HG03108 (cell line): Measurements from ENCODE around the gene SHD.
"Not testable (repeated sequence)": the region's sequence is repeated elsewhere in the genome, so short reads cannot be mapped to it uniquely, and the experiment has no call there.

Experiments used
- ATAC-seq: cut with Tn5 transposase; IDR thresholded peaks from one replicate; pipeline ENCODE4 v1.9.1; 2021; ENCODE audit warnings: moderate library complexity; ENCODE audit not compliant: unreplicated experiment

SHD gene, protein sequence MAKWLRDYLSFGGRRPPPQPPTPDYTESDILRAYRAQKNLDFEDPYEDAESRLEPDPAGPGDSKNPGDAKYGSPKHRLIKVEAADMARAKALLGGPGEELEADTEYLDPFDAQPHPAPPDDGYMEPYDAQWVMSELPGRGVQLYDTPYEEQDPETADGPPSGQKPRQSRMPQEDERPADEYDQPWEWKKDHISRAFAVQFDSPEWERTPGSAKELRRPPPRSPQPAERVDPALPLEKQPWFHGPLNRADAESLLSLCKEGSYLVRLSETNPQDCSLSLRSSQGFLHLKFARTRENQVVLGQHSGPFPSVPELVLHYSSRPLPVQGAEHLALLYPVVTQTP

DNA sequence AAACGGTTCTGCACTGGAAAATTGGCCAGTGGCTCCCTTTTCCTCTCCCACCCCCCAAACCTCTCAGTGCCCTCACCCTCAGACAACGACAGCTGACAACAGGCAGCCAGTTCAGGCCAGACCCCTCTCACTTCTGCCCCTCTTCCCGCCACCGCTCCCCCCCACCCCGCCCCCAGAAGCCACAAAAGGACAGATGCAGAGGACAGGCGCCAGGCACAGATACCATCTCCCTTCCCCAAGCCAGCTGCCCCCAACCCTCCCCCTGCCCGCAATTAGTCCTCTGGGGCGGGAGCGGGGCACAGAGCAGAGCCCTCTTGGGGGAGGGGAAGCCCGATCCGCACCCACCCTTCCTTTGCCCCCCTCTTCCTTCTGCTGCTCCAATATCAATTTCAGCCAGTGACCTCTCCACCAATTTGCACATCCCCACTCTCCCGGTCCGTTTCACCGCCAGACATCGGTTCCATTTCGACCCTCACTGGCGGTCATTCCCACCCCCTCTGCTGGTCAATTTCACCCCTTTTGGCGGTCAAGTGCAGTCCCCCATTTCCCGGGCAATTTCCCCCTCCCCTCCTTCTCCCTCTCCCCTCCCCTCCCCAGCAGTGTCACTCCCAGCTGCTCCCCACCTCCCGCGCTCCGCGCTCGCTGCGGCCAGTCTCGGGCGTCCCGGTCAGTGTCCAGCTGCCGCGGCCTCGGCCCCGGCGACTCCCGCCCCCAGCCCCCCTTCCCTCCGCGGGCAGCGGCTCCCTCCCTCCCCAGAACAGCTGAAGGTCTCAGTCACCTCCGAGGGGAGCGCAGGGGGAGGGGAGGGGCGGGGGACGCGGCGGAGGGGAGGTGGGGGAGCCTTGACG, at the start of gene SHD:
Gene SHD (plus strand): TSS at position 848 of the 848 bp plus-strand sequence. CDS start 798 bp downstream, outside the sequence.
- no peak for ATAC-seq

GRCh38 chr19:4230237-4230636, 48.8 kb upstream of the SHD start:
- not testable (repeated sequence) for ATAC-seq

GRCh38 chr19:4231521-4231920, 47.5 kb upstream of the SHD start:
- not testable (repeated sequence) for ATAC-seq

- not testable (repeated sequence) for ATAC-seq
Measured at GRCh38 chr19:4232139-4232538, 46.9 kb upstream of the SHD start.

DNA sequence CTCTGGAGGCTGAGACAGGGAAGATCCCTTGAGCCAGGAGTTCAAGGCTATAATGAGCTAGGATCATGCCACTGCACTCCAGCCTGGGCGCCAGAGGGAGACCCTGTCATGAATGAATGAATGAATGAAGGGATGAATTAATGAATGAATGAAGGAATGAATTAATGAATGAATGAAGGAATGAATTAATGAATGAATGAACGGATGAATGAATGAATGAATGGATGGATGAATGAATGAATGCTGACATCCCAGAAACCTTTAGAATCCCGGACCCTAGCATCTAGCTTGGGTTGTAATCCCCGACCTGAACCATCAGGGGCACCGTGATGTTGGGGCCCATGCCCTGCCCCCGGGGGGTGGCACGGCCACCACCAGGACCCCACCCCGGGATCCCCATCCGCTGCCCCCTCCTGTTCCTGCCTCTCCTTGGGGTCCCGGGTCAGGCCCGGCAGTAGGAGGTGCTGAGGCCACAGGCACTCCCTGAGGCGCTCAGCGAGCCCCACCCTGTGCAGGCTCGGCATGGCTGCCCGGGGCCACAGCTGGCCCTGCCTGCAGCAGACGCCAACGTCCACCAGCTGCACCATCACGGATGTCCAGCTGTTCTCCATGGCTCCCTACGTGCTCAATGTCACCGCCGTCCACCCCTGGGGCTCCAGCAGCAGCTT, 46.3 kb upstream of the SHD start:
- ATAC-seq: no peak

DNA sequence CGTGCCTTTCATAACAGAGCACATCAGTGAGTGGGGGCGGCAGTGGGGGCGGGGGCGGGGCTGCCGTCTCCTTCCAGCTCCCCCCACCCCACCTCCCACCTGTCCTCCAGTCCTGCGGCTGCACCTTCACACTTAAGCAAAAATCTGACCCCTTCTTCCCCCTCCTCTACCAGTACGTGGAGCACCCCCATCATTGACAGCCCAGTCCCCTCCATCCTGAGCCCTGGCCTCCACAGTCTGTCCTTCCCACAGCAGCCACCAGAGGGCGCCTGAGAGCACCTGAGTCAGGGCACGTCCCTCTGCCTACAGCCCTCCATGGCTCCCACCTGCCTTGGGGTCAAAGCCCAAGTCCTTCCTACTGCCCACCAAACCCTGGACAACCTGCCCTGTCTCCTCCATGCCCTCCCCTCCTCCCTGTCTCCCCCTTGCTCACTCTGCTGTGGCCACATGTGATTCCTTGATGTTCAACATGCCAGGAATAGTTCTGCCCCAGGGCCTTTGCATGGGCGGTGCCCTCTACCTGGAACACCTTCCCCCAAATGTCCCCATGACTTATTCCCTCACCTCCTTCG, 45.7 kb upstream of the SHD start:
- ATAC-seq: no peak

DNA sequence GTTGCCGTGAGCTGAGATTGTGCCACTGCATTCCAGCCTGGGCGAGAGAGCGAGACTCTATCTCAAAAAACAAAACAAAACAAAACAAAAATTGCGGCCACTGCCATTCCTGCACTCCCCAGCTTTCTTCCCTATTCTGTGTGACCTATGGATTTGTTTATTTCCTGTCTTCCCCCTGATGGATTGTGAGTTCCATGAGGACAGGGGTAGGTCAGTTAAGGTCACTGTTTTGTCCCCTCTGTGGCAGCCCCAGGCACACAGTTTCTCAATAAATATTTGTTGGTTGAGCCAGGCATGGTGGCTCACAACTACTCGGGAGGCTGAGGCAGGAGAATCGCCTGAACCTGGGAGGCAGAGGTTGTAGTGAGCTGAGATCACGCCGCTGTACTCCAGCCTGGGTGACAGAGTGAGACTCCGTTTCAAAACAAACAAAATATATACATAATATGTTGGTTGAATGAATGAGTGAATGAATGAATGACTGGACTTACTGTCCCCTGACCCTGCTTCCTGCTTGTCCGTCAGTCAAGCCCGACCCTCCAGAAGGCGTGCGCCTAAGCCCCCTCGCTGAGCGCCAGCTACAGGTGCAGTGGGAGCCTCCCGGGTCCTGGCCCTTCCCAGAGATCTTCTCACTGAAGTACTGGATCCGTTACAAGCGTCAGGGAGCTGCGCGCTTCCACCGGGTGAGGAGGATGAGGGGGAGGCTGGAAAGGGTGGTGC, 44.8 kb upstream of the SHD start:
- no peak for ATAC-seq

DNA sequence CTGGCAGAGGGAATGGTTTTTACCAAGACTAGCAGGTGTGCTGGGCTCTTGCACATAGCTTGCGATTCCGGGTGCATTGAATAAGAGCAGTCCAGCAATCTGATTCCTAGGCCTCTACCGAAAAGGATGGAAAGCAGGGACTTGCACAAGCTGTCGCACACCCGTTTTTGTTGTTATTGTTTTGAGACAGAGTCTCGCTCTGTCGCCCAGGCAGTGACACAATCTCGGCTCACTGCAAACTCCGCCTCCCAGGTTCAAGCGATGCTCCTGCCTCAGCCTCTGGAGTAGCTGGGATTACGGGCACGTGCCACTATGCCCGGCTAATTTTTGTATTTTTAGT, 44.2 kb upstream of the SHD start:
- ATAC-seq: no peak

GRCh38 chr19:4237510-4237909, 41.6 kb upstream of the SHD start:
- not testable (repeated sequence) for ATAC-seq

DNA sequence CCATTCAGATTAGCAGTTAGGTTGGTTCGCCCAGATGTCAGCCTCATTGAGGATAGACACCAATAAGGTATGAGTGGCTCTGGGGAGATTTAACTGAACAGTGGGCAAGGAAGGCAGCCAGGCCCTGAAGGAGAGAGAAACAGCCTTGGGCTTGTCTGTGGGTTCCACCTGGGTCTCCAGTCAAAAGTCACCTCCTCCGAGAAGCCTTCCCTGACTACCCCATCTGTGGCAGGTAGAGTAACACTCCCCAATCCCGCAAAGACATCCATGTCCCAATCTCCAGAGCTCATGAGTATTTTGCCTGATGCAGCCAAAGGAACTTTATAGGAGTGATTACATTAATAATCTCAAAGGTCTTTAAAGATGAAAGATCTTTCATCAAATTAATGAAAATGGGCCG, 40.2 kb upstream of the SHD start:
- ATAC-seq: no peak

DNA sequence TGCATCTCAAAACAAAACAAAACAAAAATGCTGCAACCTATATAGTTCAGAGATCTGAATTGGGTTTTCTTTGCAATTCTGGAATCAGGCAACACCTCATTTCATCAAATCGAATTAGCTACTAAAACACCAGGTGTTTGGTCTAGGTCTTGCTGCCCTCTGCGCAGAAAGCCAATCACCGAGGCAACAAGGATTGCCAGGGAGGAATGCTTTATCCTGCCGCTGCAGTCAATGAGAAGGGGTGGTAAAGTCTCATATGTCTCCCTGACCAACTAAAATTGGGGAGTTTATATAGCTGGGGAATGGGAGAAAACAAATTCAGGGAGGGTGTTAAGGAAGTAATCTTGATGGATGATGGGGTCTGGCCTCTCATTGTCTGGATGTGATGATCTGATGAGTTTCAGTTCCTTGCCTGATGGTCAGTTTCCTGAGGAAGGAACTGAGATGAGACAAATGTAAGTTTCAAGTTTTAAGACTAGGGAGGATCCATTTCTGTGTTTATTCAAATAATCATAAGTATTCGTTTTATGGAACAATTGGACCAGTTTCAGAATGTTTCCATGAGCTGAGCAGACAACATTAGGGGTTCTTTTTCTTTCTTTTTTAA, 37.1 kb upstream of the SHD start:
- ATAC-seq: no peak

DNA sequence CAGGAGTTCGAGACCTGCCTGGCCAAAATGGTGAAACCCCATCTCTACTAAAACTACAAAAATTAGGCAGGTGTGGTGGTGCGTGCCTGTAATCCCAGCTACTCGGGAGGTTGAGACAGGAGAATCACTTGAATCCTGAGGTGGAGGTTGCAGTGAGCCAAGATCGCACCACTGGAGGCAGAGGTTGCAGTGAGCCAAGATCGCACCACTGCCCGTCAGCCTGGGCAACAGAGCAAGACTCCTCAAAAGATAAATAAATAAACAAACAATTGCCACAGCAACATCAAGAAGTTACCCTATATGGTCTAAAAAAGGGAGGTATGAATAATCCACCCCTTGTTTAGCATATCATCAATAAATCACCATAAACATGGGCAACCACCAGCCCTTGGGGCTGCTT, 33.1 kb upstream of the SHD start:
- ATAC-seq: not testable (repeated sequence)

DNA sequence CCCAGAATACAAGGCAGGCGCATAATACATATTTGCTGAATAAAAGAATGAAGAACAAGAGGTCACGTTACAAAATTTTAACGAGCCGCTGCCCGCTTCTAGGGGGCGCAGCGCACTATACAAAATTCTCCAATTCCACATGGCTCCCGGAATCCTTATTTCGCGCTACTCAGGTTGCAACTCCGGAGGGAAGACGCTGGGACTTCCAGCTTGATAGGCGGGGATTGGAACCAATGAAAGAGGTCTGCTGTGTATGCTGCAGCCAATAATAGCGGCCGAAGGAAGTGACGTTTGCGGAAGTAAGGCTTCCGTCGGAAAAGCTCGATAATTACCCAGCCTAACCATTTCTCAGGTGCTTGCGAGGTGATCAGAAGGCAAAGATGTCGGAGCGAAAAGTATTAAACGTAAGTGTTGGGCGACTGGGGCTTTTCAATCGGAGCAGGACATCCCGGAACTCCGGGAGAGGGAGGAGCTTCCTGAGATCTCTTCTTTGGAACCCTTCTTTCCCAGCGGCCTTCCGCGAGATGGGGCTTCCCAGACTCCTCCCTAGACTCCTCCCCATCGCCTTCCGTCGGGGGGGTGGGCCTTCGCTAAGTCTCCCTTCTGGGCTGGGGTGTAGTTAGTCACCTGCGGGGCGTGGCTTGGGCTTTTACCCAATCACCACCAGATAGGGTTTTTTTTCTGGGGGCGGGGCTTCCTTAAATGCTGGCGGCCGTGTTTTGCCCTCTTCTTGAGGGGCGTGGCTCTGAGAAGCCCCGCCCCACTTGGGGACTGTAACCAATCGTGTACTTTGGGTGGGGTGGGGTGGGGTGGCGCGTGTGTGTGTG, 32.1 kb upstream of the SHD start, which contains the start of gene YJU2:
Gene YJU2 (plus strand): TSS at position 314 of the 827 bp plus-strand sequence. CDS start 67 bp downstream, at position 381.
- peak; percentile 77 for ATAC-seq

- no peak for ATAC-seq
Measured at GRCh38 chr19:4256563-4256962, 22.5 kb upstream of the SHD start.

DNA sequence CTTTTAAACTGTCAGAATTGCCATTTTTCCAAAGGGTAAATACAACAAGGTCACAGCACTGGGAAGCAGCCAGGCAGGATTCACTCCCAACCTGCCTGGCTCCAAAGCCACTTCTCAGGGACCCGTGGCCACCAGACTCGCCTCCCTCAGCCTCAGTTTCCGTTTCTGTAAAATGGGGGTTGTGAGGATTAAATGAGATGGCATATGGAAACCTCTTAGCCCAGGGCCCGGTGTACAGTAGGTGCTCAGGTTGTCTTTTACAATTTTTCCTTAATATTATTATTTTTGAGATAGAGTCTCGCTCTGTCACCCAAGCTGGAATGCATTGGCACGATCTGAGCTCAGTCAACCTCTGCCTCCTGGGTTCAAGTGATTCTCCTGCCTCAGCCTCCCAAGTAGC, 22.0 kb upstream of the SHD start:
- no peak for ATAC-seq

- ATAC-seq: no peak
Measured at GRCh38 chr19:4258181-4258580, 20.9 kb upstream of the SHD start.

- no peak for ATAC-seq
Measured at GRCh38 chr19:4260613-4261191, 18.4 kb upstream of the SHD start.

DNA sequence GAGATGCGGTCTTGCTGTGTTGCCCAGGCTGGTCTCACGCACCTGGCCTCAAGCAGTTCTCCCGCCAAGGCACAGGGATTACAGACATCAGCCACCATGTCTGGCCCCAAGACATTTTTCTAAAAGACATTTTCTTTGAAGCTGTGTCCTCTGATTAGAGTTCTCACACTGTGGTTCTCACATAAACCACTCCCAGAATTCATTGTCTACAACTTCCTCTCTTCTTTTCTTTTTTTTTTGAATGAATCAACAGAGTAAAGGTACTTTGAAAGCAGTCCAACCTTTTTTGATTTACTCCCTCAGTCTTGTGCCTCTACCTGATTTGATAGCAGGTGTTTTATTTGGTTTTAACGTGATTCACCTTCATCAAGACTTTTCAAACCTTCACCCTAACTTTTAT, 14.3 kb upstream of the SHD start:
- ATAC-seq: no peak
